ENCODE results near the gene PRKCE. TPM values are rescaled to one million over a fixed set of nuclear protein-coding genes. Genes with fewer than 3 reads are reported as not detected.

Gene PRKCE
- total RNA-seq, 1 donor from 2014 or later: 12.0 TPM

DNA sequence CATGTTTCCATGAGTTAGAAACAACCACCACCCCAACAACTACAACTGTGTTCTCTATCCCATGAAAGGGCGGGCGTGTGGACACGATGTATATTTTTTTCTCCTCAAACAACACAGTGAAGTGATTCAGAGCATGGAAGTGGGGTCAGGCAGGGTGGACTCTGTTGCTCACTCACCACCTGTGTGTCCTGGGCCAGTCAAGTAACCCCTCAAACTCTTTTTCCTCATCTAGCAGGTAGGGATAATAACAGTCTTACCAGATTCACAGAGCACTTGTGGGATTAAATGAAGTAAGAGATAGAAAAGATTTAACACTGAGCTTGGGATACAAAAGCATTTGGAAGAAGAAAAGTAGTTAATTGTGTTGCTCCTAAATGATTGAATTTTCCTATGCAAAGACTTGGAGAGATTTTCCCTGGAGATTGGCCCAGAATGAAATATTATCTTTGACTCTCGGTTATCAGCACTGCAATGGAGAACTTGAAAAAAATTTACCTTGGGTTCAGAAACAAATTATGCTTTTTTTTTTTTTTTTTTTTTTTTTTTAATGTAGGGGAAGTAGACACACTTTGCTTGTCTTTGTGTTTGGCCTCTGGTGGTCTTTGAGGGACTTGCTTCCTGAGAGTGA lies 483.9 kb downstream of the PRKCE start:
- Mint-ChIP-seq H3K27ac (ENCODE audit: unreplicated experiment) (peak overlapping the region; percentile 80), H3K27me3 (ENCODE audit: low read depth) (no peaks in the 10 kb centered on the region), H3K4me1 (ENCODE audit: low read depth) (peaks cover 38% of the 10 kb centered on the region), H3K4me3 (ENCODE audit: unreplicated experiment) (no peak overlapping the region), H3K9me3 (ENCODE audit: low read depth) (no peaks in the 10 kb centered on the region), H3K36me3 (ENCODE audit: low read depth) (no peaks in the 10 kb centered on the region)
- no peak for DNase-seq (ENCODE audit: low spot score)
- TF ChIP-seq, protein P1, sequence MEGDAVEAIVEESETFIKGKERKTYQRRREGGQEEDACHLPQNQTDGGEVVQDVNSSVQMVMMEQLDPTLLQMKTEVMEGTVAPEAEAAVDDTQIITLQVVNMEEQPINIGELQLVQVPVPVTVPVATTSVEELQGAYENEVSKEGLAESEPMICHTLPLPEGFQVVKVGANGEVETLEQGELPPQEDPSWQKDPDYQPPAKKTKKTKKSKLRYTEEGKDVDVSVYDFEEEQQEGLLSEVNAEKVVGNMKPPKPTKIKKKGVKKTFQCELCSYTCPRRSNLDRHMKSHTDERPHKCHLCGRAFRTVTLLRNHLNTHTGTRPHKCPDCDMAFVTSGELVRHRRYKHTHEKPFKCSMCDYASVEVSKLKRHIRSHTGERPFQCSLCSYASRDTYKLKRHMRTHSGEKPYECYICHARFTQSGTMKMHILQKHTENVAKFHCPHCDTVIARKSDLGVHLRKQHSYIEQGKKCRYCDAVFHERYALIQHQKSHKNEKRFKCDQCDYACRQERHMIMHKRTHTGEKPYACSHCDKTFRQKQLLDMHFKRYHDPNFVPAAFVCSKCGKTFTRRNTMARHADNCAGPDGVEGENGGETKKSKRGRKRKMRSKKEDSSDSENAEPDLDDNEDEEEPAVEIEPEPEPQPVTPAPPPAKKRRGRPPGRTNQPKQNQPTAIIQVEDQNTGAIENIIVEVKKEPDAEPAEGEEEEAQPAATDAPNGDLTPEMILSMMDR (IDR thresholded peaks at IDR 0.05): no peak

DNA sequence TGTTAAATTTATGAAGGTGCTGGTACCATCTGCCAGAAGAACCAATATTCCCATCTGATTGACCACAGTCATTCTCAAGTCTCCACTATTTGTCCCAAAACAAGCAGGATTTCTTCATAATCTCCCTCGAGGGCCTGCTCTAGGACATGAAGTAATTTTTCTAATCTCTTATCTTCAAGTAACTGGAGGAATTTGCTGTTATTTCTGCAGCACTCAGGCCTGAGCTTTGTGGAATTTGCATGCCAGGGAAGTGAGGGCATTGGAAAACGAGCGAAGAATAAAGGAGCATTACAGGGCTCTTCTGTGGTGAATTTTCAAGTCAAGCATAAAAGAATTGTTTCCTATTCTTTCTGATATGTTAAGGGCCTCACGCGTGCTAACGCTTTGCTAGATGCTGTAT lies 484.5 kb downstream of the PRKCE start:
- no peaks in the 10 kb centered on the region for H3K36me3 Mint-ChIP-seq (ENCODE audit: low read depth)
- H3K27me3 Mint-ChIP-seq (ENCODE audit: low read depth): no peaks in the 10 kb centered on the region
- no peaks in the 10 kb centered on the region for H3K9me3 Mint-ChIP-seq (ENCODE audit: low read depth)
- H3K27ac Mint-ChIP-seq (ENCODE audit: unreplicated experiment): peak overlapping the region; percentile 80
- TF ChIP-seq, protein P1 (IDR thresholded peaks at IDR 0.05): no peak
- H3K4me1 Mint-ChIP-seq (ENCODE audit: low read depth): peaks cover 35% of the 10 kb centered on the region
- no peak overlapping the region for H3K4me3 Mint-ChIP-seq (ENCODE audit: unreplicated experiment)
- DNase-seq (ENCODE audit: low spot score): no peak

GRCh38 chr2:46136481-46136880 lies 485.0 kb downstream of the PRKCE start:
- H3K36me3 Mint-ChIP-seq (ENCODE audit: low read depth): no peaks in the 10 kb centered on the region
- H3K4me3 Mint-ChIP-seq (ENCODE audit: unreplicated experiment): no peak overlapping the region
- no peak for DNase-seq (ENCODE audit: low spot score)
- no peaks in the 10 kb centered on the region for H3K9me3 Mint-ChIP-seq (ENCODE audit: low read depth)
- TF ChIP-seq, protein P1 (IDR thresholded peaks at IDR 0.05): no peak
- peaks cover 35% of the 10 kb centered on the region for H3K4me1 Mint-ChIP-seq (ENCODE audit: low read depth)
- no peaks in the 10 kb centered on the region for H3K27me3 Mint-ChIP-seq (ENCODE audit: low read depth)
- H3K27ac Mint-ChIP-seq (ENCODE audit: unreplicated experiment): peak overlapping the region; percentile 80

DNA sequence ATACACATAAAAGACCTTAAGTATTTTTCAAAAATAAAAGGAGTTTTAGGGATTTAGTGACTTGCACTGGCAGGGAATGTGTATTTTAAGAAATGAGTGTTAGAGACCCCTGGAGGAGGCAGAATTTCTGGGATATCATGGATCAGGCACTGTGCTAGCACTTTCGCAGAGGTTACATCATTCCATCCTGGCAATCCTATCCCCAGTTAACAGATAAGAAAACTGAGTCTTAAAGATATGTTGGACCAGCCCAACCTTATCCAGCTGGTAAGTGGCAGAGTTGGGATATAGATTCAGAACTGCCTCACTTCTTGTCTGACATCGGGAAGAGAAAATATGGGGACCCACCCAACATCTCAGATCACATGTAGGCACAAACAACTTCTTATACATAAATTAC lies 485.5 kb downstream of the PRKCE start:
- DNase-seq (ENCODE audit: low spot score): no peak
- Mint-ChIP-seq H3K4me1 (ENCODE audit: low read depth) (peaks cover 35% of the 10 kb centered on the region), H3K36me3 (ENCODE audit: low read depth) (no peaks in the 10 kb centered on the region), H3K9me3 (ENCODE audit: low read depth) (no peaks in the 10 kb centered on the region), H3K27me3 (ENCODE audit: low read depth) (no peaks in the 10 kb centered on the region), H3K27ac (ENCODE audit: unreplicated experiment) (peak overlapping the region; percentile 49), H3K4me3 (ENCODE audit: unreplicated experiment) (no peak overlapping the region)
- TF ChIP-seq, protein P1 (IDR thresholded peaks at IDR 0.05): no peak

GRCh38 chr2:46142546-46143428 lies 491.3 kb downstream of the PRKCE start:
- DNase-seq (ENCODE audit: low spot score): no peak
- no peak overlapping the region for H3K4me3 Mint-ChIP-seq (ENCODE audit: unreplicated experiment)
- H3K27ac Mint-ChIP-seq (ENCODE audit: unreplicated experiment): no peak overlapping the region
- peaks cover 9% of the 10 kb centered on the region for H3K36me3 Mint-ChIP-seq (ENCODE audit: low read depth)
- H3K9me3 Mint-ChIP-seq (ENCODE audit: low read depth): no peaks in the 10 kb centered on the region
- TF ChIP-seq, protein P1 (IDR thresholded peaks at IDR 0.05): no peak
- H3K27me3 Mint-ChIP-seq (ENCODE audit: low read depth): no peaks in the 10 kb centered on the region
- peaks cover 4% of the 10 kb centered on the region for H3K4me1 Mint-ChIP-seq (ENCODE audit: low read depth)
